ENCODE results near the gene TRAPPC1.

DNA sequence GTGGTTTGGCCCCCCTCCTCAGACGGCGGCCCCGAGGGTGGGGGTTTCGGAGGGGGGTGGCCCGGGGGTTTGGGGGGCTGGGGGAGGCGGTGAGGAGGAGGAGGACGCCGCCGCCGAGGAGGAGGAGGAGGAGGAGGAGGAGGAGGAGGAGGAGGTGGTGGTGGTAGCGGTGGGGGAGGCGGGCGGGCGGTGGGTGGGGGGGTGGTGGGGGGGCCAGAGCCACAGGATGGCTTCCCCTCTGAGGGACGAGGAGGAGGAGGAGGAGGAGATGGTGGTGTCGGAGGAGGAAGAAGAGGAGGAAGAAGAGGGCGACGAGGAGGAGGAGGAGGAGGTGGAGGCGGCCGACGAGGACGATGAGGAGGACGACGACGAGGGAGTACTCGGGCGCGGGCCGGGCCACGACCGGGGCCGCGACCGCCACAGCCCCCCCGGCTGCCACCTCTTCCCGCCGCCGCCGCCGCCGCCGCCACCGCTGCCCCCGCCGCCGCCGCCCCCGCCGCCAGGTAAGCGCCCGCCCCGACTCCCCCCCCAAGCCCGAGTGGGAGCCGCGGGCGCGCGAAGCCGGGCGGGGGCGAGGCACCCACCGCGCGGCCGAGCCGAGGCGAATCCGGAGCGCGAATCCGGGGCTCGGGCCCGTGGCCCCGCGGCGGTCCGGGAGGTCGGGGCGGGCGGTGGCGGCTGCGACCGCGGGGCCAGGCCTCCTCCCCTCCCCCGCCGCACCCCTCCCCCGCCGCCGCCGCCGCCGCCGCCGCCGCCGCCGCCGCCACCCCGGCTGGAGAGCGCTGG, 47.0 kb downstream of the TRAPPC1 start:
- no peak for TF ChIP-seq CTCF (IDR thresholded peaks at IDR 0.05 in 4 of 5, conservative IDR thresholded peaks at IDR 0.05 in 1 of 5)
- no peak for TF ChIP-seq POLR2A (IDR thresholded peaks at IDR 0.05)
